ENCODE measurements around the gene SLC12A4. TPM values are rescaled to one million over a fixed set of nuclear protein-coding genes. Genes with fewer than 3 reads are reported as not detected.

SLC12A4 gene
- total RNA-seq, 4 donors from 2014 or later, result 18.1 to 46.4 (median 25.4) TPM

DNA sequence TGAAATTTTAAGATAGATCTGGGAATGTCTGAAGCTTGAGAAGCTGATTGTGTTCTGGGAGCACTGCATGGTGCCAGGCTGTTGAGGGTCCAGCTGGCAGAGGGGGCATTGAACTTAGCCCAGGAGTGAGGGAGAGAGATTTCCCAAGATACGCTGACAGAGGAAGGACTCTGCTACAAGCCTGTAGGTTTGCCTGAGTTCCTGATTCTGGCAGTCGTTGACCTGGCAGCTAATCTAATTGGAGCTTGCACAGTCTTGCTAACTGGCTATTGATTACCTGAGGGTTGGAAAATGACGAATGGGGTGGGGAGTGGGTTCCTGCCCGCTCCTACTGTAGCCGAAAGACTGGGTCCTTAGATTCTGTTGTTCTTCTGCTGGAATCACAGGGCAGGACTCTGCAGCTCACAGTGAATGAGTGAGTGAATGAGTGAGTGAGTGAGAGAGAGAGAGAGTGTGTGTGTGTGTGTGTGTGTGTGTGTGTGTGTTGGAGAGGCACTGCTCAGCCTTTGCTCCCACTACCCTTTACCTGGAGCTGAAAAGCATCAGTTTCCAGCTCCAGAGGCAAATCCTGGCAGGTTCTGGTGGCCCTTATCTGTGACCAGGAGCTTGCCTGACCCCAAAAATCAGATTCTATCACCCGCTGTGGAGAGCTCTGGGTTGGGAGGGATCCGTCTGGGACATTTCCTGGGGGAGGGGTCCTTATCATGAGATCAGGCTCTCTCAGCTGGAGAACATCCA is 53.5 kb downstream of the SLC12A4 start:
- H3K36me3 ChIP-seq, result peaks cover 0 to 4% (median 0%) of the 10 kb centered on the region in 4 donors
- WGBS, 2 donors (ENCODE audit: low coverage in 1 of 2), result 84 to 100% methylated on average over 3 to 7 of the region's 7 CpGs

DNA sequence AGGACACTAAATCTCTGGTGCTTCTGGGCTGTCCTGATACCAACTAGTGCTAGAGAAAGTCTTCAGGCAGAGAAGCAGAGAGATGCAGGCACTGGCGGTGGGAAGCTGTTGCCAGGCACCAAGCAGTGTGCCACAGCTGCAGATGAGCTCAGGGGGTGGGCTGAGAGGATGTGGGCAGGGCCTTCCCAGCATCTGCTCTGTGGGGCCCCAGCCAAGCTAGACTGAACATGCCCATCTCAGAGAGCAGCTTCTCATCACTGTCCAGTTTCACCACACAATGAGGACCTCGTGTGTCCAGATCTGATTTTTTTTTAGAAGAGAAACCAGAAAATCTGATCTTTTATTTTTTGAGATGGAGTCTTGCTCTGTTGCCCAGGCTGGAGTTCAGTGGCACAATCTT is 58.3 kb downstream of the SLC12A4 start:
- H3K9me3 ChIP-seq, result no peaks in the 10 kb centered on the region
- no peak overlapping the region for H3K27ac ChIP-seq
- H3K4me1 ChIP-seq, result peaks cover 0 to 1% (median 0%) of the 10 kb centered on the region in 4 donors
- peaks cover 0 to 5% (median 0%) of the 10 kb centered on the region in 4 donors for H3K36me3 ChIP-seq
- intact Hi-C loops (cut with DNase I; ENCODE audit: low total_unique reads), result no loop called here
- no peak for DNase-seq
- in situ Hi-C loops (cut with MboI; ENCODE audit: low pct_ligation_motif_present in 1 of 4, low pct_unique_long_range_greater_than_20kb in 1 of 4, low sequenced_read_pairs in 3 of 4), result no loop called here
- no peaks in the 10 kb centered on the region for H3K27me3 ChIP-seq
- no peak for TF ChIP-seq POLR2AphosphoS5 (IDR thresholded peaks at IDR 0.05)
- TF ChIP-seq EP300 (IDR thresholded peaks at IDR 0.05; ENCODE audit: low read depth), result no peak
- no peak for TF ChIP-seq POLR2A (IDR thresholded peaks at IDR 0.05)
- TF ChIP-seq, protein P1, sequence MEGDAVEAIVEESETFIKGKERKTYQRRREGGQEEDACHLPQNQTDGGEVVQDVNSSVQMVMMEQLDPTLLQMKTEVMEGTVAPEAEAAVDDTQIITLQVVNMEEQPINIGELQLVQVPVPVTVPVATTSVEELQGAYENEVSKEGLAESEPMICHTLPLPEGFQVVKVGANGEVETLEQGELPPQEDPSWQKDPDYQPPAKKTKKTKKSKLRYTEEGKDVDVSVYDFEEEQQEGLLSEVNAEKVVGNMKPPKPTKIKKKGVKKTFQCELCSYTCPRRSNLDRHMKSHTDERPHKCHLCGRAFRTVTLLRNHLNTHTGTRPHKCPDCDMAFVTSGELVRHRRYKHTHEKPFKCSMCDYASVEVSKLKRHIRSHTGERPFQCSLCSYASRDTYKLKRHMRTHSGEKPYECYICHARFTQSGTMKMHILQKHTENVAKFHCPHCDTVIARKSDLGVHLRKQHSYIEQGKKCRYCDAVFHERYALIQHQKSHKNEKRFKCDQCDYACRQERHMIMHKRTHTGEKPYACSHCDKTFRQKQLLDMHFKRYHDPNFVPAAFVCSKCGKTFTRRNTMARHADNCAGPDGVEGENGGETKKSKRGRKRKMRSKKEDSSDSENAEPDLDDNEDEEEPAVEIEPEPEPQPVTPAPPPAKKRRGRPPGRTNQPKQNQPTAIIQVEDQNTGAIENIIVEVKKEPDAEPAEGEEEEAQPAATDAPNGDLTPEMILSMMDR (IDR thresholded peaks at IDR 0.05), result no peak
- H3K4me3 ChIP-seq, result no peak overlapping the region
- WGBS, 2 donors (ENCODE audit: low coverage in 1 of 2), result 63% methylated on average over 2 of the region's 2 CpGs; no CpG with 5 or more reads in 1 of the 2 donors

More for the DNA sequence above, 53.5 kb downstream of the SLC12A4 start:
- Histone ChIP-seq H3K27me3 (no peaks in the 10 kb centered on the region), H3K27ac (no peak overlapping the region), H3K9me3 (no peaks in the 10 kb centered on the region), H3K4me1 (peaks cover 6 to 31% (median 14%) of the 10 kb centered on the region in 4 donors), H3K4me3 (no peak overlapping the region)
- intact Hi-C loops (cut with DNase I; ENCODE audit: low total_unique reads) (no loop called here), in situ Hi-C loops (cut with MboI; ENCODE audit: low pct_ligation_motif_present in 1 of 4, low pct_unique_long_range_greater_than_20kb in 1 of 4, low sequenced_read_pairs in 3 of 4) (no loop called here)
- no peak for DNase-seq
- TF ChIP-seq POLR2AphosphoS5 (IDR thresholded peaks at IDR 0.05) (no peak), POLR2A (IDR thresholded peaks at IDR 0.05) (no peak), EP300 (IDR thresholded peaks at IDR 0.05; ENCODE audit: low read depth) (no peak)
- TF ChIP-seq, protein P1 (IDR thresholded peaks at IDR 0.05), result no peak

DNA sequence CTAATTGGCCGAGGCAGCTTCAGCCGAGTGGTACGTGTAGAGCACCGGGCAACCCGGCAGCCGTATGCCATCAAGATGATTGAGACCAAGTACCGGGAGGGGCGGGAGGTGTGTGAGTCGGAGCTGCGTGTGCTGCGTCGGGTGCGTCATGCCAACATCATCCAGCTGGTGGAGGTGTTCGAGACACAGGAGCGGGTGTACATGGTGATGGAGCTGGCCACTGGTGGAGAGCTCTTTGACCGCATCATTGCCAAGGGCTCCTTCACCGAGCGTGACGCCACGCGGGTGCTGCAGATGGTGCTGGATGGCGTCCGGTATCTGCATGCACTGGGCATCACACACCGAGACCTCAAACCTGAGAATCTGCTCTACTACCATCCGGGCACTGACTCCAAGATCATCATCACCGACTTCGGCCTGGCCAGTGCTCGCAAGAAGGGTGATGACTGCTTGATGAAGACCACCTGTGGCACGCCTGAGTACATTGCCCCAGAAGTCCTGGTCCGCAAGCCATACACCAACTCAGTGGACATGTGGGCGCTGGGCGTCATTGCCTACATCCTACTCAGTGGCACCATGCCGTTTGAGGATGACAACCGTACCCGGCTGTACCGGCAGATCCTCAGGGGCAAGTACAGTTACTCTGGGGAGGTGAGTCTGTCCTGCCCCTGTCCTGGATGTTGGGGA is 59.2 kb downstream of the SLC12A4 start:
- H3K27ac ChIP-seq, result no peak overlapping the region
- H3K9me3 ChIP-seq, result no peaks in the 10 kb centered on the region
- TF ChIP-seq POLR2AphosphoS5 (IDR thresholded peaks at IDR 0.05) (no peak), POLR2A (IDR thresholded peaks at IDR 0.05) (no peak), EP300 (IDR thresholded peaks at IDR 0.05; ENCODE audit: low read depth) (no peak)
- TF ChIP-seq, protein P1 (IDR thresholded peaks at IDR 0.05), result no peak
- in situ Hi-C loops (cut with MboI; ENCODE audit: low pct_ligation_motif_present in 1 of 4, low pct_unique_long_range_greater_than_20kb in 1 of 4, low sequenced_read_pairs in 3 of 4) (no loop called here), intact Hi-C loops (cut with DNase I; ENCODE audit: low total_unique reads) (no loop called here)
- H3K4me1 ChIP-seq, result no peaks in the 10 kb centered on the region
- WGBS, 2 donors (ENCODE audit: low coverage in 1 of 2), result 95% methylated on average over 36 of the region's 36 CpGs; no CpG with 5 or more reads in 1 of the 2 donors
- no peaks in the 10 kb centered on the region for H3K27me3 ChIP-seq
- H3K36me3 ChIP-seq, result peaks cover 0 to 5% (median 0%) of the 10 kb centered on the region in 4 donors
- no peak overlapping the region for H3K4me3 ChIP-seq
- no peak for DNase-seq

DNA sequence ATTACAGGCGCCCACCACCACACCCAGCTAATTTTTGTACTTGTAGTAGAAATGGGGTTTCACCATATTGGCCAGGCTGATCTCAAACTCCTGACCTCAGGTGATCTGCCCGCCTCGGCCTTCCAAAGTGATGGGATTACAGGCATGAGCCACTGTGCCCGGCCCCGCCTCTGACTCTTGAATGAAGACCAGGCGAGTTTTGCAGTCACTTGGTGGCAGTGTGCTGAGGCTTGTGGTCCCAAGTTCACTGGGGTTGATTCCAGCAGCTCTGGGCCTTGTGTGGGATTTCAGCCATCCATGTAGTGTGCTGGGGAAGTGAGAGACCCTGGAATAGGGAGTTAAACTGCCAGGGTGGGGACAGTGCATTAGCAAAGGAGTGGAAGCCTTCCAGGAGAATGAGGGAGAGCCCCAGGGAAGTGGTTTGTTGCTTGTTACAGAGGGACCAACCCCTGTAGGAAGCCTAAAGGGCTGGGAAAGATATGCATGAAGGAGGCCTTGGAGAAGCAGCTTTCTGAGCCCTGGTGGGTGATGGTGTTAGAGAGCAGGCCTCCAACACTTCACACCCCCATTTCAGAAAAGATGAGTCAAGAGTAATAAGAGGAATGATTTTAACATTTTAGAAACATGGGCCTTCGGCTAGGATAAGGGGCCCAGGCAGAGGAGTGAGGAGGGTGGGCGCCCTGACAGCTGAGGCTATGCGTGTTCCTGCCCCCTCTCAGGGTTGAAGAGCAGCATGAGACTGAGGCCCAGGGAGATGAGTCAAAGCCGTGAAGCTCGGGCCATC is 60.8 kb downstream of the SLC12A4 start:
- Histone ChIP-seq H3K27ac (no peak overlapping the region), H3K9me3 (no peaks in the 10 kb centered on the region), H3K4me3 (no peak overlapping the region), H3K27me3 (no peaks in the 10 kb centered on the region), H3K4me1 (peaks cover 0 to under 1% (median 0%) of the 10 kb centered on the region in 4 donors), H3K36me3 (peaks cover 0 to 5% (median 0%) of the 10 kb centered on the region in 4 donors)
- no peak for DNase-seq
- WGBS, 2 donors (ENCODE audit: low coverage in 1 of 2), result 80 to 92% methylated on average over 1 to 11 of the region's 11 CpGs
- TF ChIP-seq, protein P1 (IDR thresholded peaks at IDR 0.05), result no peak
- TF ChIP-seq POLR2AphosphoS5 (IDR thresholded peaks at IDR 0.05) (no peak), POLR2A (IDR thresholded peaks at IDR 0.05) (no peak), EP300 (IDR thresholded peaks at IDR 0.05; ENCODE audit: low read depth) (no peak)
- in situ Hi-C loops (cut with MboI; ENCODE audit: low pct_ligation_motif_present in 1 of 4, low pct_unique_long_range_greater_than_20kb in 1 of 4, low sequenced_read_pairs in 3 of 4) (no loop called here), intact Hi-C loops (cut with DNase I; ENCODE audit: low total_unique reads) (no loop called here)

All from transverse colon (tissue), 4 donors.